Ecto neural progenitor cell (in vitro differentiated cells): ENCODE data around the gene GXYLT2.
A peak's percentile ranks its signal among the peaks of the same experiment; 100 is the strongest.

Experiments used
- DNase-seq: peaks from one replicate; pipeline ENCODE4 v3.0.0-alpha.2; 2018; ENCODE audit warnings: low spot score

The GXYLT2 gene

GRCh38 chr3:72938471-72939265 is 50.8 kb downstream of the GXYLT2 start:
- no peak for DNase-seq

- DNase-seq = no peak
These were observed 53.4 kb downstream of the GXYLT2 start for GRCh38 chr3:72941245-72941644.

- no peak for DNase-seq
These were observed 54.6 kb downstream of the GXYLT2 start for GRCh38 chr3:72942427-72942826.

- no peak for DNase-seq
These were observed 56.9 kb downstream of the GXYLT2 start for GRCh38 chr3:72944696-72945095.

- DNase-seq = no peak
These were observed 60.1 kb downstream of the GXYLT2 start for GRCh38 chr3:72947715-72948490.

GRCh38 chr3:72949016-72949415 is 61.2 kb downstream of the GXYLT2 start:
- DNase-seq = no peak

GRCh38 chr3:72950372-72950771 is 62.5 kb downstream of the GXYLT2 start:
- DNase-seq = no peak

- DNase-seq = no peak
These were observed 63.0 kb downstream of the GXYLT2 start for GRCh38 chr3:72950801-72951200.

GRCh38 chr3:72951259-72951722 is 63.4 kb downstream of the GXYLT2 start:
- DNase-seq = no peak

GRCh38 chr3:72953325-72953956 is 65.6 kb downstream of the GXYLT2 start:
- DNase-seq = no peak

GRCh38 chr3:72957297-72957696 is 69.5 kb downstream of the GXYLT2 start:
- peak; percentile 59 for DNase-seq

- no peak for DNase-seq
These were observed 71.5 kb downstream of the GXYLT2 start for GRCh38 chr3:72959336-72959735.

GRCh38 chr3:72960812-72961518 is 73.1 kb downstream of the GXYLT2 start:
- DNase-seq = no peak

GRCh38 chr3:72961752-72962151 is 73.9 kb downstream of the GXYLT2 start:
- no peak for DNase-seq

- no peak for DNase-seq
These were observed 74.5 kb downstream of the GXYLT2 start for GRCh38 chr3:72962317-72962716.

GRCh38 chr3:72964633-72965032 is 76.8 kb downstream of the GXYLT2 start:
- DNase-seq = no peak

- DNase-seq = no peak
These were observed 80.4 kb downstream of the GXYLT2 start for GRCh38 chr3:72968266-72968664.

- DNase-seq = no peak
These were observed 81.9 kb downstream of the GXYLT2 start for GRCh38 chr3:72969766-72970165.

GRCh38 chr3:72970942-72971341 is 83.1 kb downstream of the GXYLT2 start:
- DNase-seq = no peak

- no peak for DNase-seq
These were observed 84.8 kb downstream of the GXYLT2 start for GRCh38 chr3:72972706-72973030.

- DNase-seq = no peak
These were observed 85.3 kb downstream of the GXYLT2 start for GRCh38 chr3:72973031-72973723.

- DNase-seq = no peak
These were observed 85.9 kb downstream of the GXYLT2 start for GRCh38 chr3:72973786-72974185.
